ENCODE results near the gene ACOT8. TPM values are rescaled to one million over a fixed set of nuclear protein-coding genes. Genes with fewer than 3 reads are reported as not detected.

ACOT8 gene
- total RNA-seq, 1 experiment from 2014 or later: 38.1 TPM

- CTCF ChIA-PET: interaction anchor here (0.6 to 2.6 kb wide), 5 partner anchors 11 to 157 kb away, joined by 3 to 13 read pairs (median 4); partner anchors contain the start of genes CTSA and NEURL2
- no peak for TF ChIP-seq MXD4 (CRISPR knock-in tag; IDR thresholded peaks at IDR 0.05; ENCODE audit: borderline replicate concordance)
- 0 out of 2 replicates have a peak, but pooled peaks have one; percentile 41 for TF ChIP-seq ETV6 (CRISPR knock-in tag; IDR thresholded peaks at IDR 0.05)
- TF ChIP-seq ZNF121 (CRISPR knock-in tag; IDR thresholded peaks at IDR 0.05): no peak
- no peaks in the 10 kb centered on the region for H3K27me3 Mint-ChIP-seq (ENCODE audit: low read depth)
- ATAC-seq (peak; percentile 1; the same call in 1 of the 2 replicates), DNase-seq (ENCODE audit: low spot score) (no peak)
- peak overlapping the region; percentile 99 for H3K4me3 Mint-ChIP-seq
- POLR2A ChIA-PET: interaction anchor here (0.8 to 1.4 kb wide), 3 partner anchors 14 to 121 kb away, joined by 3 read pairs; partner anchors contain the start of genes PCIF1 and PLTP
- H3K36me3 Mint-ChIP-seq: peaks cover 62% of the 10 kb centered on the region
- H3K27ac Mint-ChIP-seq: peak overlapping the region; percentile 85
- no peaks in the 10 kb centered on the region for H3K9me3 Mint-ChIP-seq
- peaks cover 24% of the 10 kb centered on the region for H3K4me1 Mint-ChIP-seq
These were observed 44.2 kb downstream of the ACOT8 start for GRCh38 chr20:45813006-45813340.

- no peaks in the 10 kb centered on the region for H3K9me3 Mint-ChIP-seq
- POLR2A ChIA-PET: interaction anchor here (0.8 to 1.4 kb wide), 3 partner anchors 13 to 122 kb away, joined by 3 read pairs; partner anchors contain the start of genes PCIF1 and PLTP
- DNase-seq (ENCODE audit: low spot score) (peak; percentile 97), ATAC-seq (peak; percentile 98)
- H3K27ac Mint-ChIP-seq: peak within 1 kb of the TSS; percentile 85
- peaks cover 24% of the 10 kb centered on the region for H3K4me1 Mint-ChIP-seq
- no peaks in the 10 kb centered on the region for H3K27me3 Mint-ChIP-seq (ENCODE audit: low read depth)
- H3K36me3 Mint-ChIP-seq: peaks cover 60% of the 10 kb centered on the region
- H3K4me3 Mint-ChIP-seq: peak within 1 kb of the TSS; percentile 99
- CTCF ChIA-PET: interaction anchor here (0.6 to 2.6 kb wide), 7 partner anchors 12 to 158 kb away, joined by 3 to 13 read pairs (median 4); partner anchors contain the start of genes CTSA, DNTTIP1, NEURL2 and WFDC3
- TF ChIP-seq USF2 (CRISPR knock-in tag; IDR thresholded peaks at IDR 0.05) (peak; percentile 89), HMGXB4 (CRISPR knock-in tag; IDR thresholded peaks at IDR 0.05) (peak; percentile 60; the same call in 1 of the 2 replicates), TCF7 (CRISPR knock-in tag; IDR thresholded peaks at IDR 0.05; ENCODE audit: low read depth) (peak; percentile 37; the same call in 1 of the 2 replicates), FOXK1 (CRISPR knock-in tag; IDR thresholded peaks at IDR 0.05) (peak; percentile 41; the same call in 1 of the 2 replicates), E2F1 (CRISPR knock-in tag; IDR thresholded peaks at IDR 0.05) (peak; percentile 87), ZNF423 (CRISPR knock-in tag; IDR thresholded peaks at IDR 0.05) (peak; percentile 52; the same call in 1 of the 2 replicates), E2F5 (CRISPR knock-in tag; IDR thresholded peaks at IDR 0.05) (peak; percentile 65), MAX (CRISPR knock-in tag; IDR thresholded peaks at IDR 0.05) (peak; percentile 83), TEAD1 (CRISPR knock-in tag; IDR thresholded peaks at IDR 0.05) (0 out of 2 replicates have a peak, but pooled peaks have one; percentile 13), USF1 (CRISPR knock-in tag; IDR thresholded peaks at IDR 0.05) (peak; percentile 90), ATF3 (CRISPR knock-in tag; conservative IDR thresholded peaks at IDR 0.05) (no peak), ESRRA (CRISPR knock-in tag; IDR thresholded peaks at IDR 0.05; ENCODE audit: borderline replicate concordance) (0 out of 2 replicates have a peak, but pooled peaks have one; percentile 64), ZNF232 (CRISPR knock-in tag; IDR thresholded peaks at IDR 0.05) (no peak), PREB (CRISPR knock-in tag; IDR thresholded peaks at IDR 0.05; ENCODE audit: borderline replicate concordance) (peak; percentile 86; the same call in 1 of the 2 replicates), ZNF219 (CRISPR knock-in tag; IDR thresholded peaks at IDR 0.05; ENCODE audit: borderline replicate concordance) (no peak; the same call in 1 of the 2 replicates), GABPB1 (CRISPR knock-in tag; IDR thresholded peaks at IDR 0.05) (peak; percentile 58), NFYB (CRISPR knock-in tag; conservative IDR thresholded peaks at IDR 0.05; ENCODE audit: low read depth) (peak; percentile 98), E2F4 (CRISPR knock-in tag; IDR thresholded peaks at IDR 0.05; ENCODE audit: borderline replicate concordance, low read depth) (peak; percentile 96), TP53 (CRISPR knock-in tag; IDR thresholded peaks at IDR 0.05) (peak; percentile 25; the same call in 1 of the 2 replicates), HMGA2 (CRISPR knock-in tag; IDR thresholded peaks at IDR 0.05) (no peak), MYBL2 (CRISPR knock-in tag; IDR thresholded peaks at IDR 0.05) (peak; percentile 100)
These were observed 44.8 kb downstream of the ACOT8 start, which contains the start of gene UBE2C for GRCh38 chr20:45812157-45813005. TSS of gene UBE2C (plus strand) at chr20:45812644. CDS start at chr20:45812696, 52 bp downstream.
